ENCODE results near the gene SNX32.

SNX32 gene

GRCh38 chr11:65880027-65880426, 46.3 kb downstream of the SNX32 start:
- Mint-ChIP-seq H3K36me3 (ENCODE audit: low read depth) (peaks cover 14% of the 10 kb centered on the region), H3K27ac (no peak overlapping the region), H3K4me1 (peaks cover 15% of the 10 kb centered on the region), H3K4me3 (no peak overlapping the region), H3K27me3 (ENCODE audit: low read depth, poor library complexity) (no peaks in the 10 kb centered on the region), H3K9me3 (no peaks in the 10 kb centered on the region)
- no peak for TF ChIP-seq CTCF (IDR thresholded peaks at IDR 0.05)
- DNase-seq: no peak

- H3K36me3 Mint-ChIP-seq (ENCODE audit: low read depth): peaks cover 23% of the 10 kb centered on the region
- peaks cover 15% of the 10 kb centered on the region for H3K4me1 Mint-ChIP-seq
- TF ChIP-seq CTCF (IDR thresholded peaks at IDR 0.05): no peak
Observed at GRCh38 chr11:65880844-65881421, 47.2 kb downstream of the SNX32 start.

GRCh38 chr11:65882120-65883057, 48.6 kb downstream of the SNX32 start:
- DNase-seq: no peak
- H3K9me3 Mint-ChIP-seq: no peaks in the 10 kb centered on the region
- H3K27ac Mint-ChIP-seq: no peak overlapping the region
- no peak for TF ChIP-seq CTCF (IDR thresholded peaks at IDR 0.05)
- H3K4me1 Mint-ChIP-seq: peaks cover 30% of the 10 kb centered on the region
- H3K27me3 Mint-ChIP-seq (ENCODE audit: low read depth, poor library complexity): no peaks in the 10 kb centered on the region
- H3K4me3 Mint-ChIP-seq: no peak overlapping the region
- H3K36me3 Mint-ChIP-seq (ENCODE audit: low read depth): peaks cover 33% of the 10 kb centered on the region

More at GRCh38 chr11:65880844-65881421, 47.2 kb downstream of the SNX32 start:
- Mint-ChIP-seq H3K27me3 (ENCODE audit: low read depth, poor library complexity) (no peaks in the 10 kb centered on the region), H3K4me3 (no peak overlapping the region), H3K27ac (no peak overlapping the region), H3K9me3 (no peaks in the 10 kb centered on the region)
- no peak for DNase-seq

GRCh38 chr11:65883058-65883761, 49.4 kb downstream of the SNX32 start:
- Mint-ChIP-seq H3K9me3 (no peaks in the 10 kb centered on the region), H3K27ac (no peak overlapping the region), H3K27me3 (ENCODE audit: low read depth, poor library complexity) (no peaks in the 10 kb centered on the region), H3K4me1 (peaks cover 35% of the 10 kb centered on the region), H3K4me3 (no peak overlapping the region), H3K36me3 (ENCODE audit: low read depth) (peaks cover 33% of the 10 kb centered on the region)
- DNase-seq: no peak
- TF ChIP-seq CTCF (IDR thresholded peaks at IDR 0.05): no peak

GRCh38 chr11:65883786-65884715, 50.3 kb downstream of the SNX32 start:
- Mint-ChIP-seq H3K27ac (no peak overlapping the region), H3K4me3 (no peak overlapping the region), H3K4me1 (peaks cover 37% of the 10 kb centered on the region), H3K9me3 (no peaks in the 10 kb centered on the region), H3K27me3 (ENCODE audit: low read depth, poor library complexity) (peaks cover 4% of the 10 kb centered on the region), H3K36me3 (ENCODE audit: low read depth) (peaks cover 33% of the 10 kb centered on the region)
- no peak for TF ChIP-seq CTCF (IDR thresholded peaks at IDR 0.05)
- no peak for DNase-seq

All from nephron progenitor cell (in vitro differentiated cells).